CD4-positive, alpha-beta memory T cell (primary cell): ENCODE results near the gene PCGF5. TPM values are rescaled to one million over a fixed set of nuclear protein-coding genes. Genes with fewer than 3 reads are reported as not detected.
"Not testable (repeated sequence)": the region's sequence is repeated elsewhere in the genome, so short reads cannot be mapped to it uniquely, and the experiment has no call there.

Source experiments
- CTCF ChIA-PET: fragments of 350-600 bp; sonication (Branson Sonifier 250); formaldehyde crosslinking; loops from one replicate; lab custom pipeline; 2021; ENCODE audit warnings: inconsistent platforms; ENCODE audit not compliant: partially characterized antibody; lab: Charles Lee
- POLR2A ChIA-PET: fragments of 350-600 bp; sonication (Branson Sonifier 250); formaldehyde crosslinking; loops from one replicate; lab custom pipeline; 2021; ENCODE audit not compliant: partially characterized antibody; lab: Charles Lee
- DNase-seq, 5 donors: peaks; one replicate each; pipeline versions ENCODE4 v3.0.0 to v3.0.0-alpha.2; 2020 to 2022; ENCODE audit warnings: mixed read lengths in 1 of 5
- H3K27ac ChIP-seq: one replicate; pipeline ENCODE4 v1.7.0; 2013; ENCODE audit warnings: low read depth, low read length
- H3K27me3 ChIP-seq: 2 replicates; pipeline ENCODE4 v1.7.0; 2013; ENCODE audit warnings: mild to moderate bottlenecking, low read length, moderate library complexity; ENCODE audit not compliant: insufficient read depth
- H3K36me3 ChIP-seq: 2 replicates; pipeline ENCODE4 v1.7.0; 2013; ENCODE audit warnings: mild to moderate bottlenecking, low read length, moderate library complexity; ENCODE audit not compliant: insufficient read depth
- H3K4me1 ChIP-seq: 2 replicates; pipeline ENCODE4 v1.7.0; 2013; ENCODE audit warnings: mild to moderate bottlenecking, low read length, moderate library complexity; ENCODE audit not compliant: insufficient read depth
- H3K4me3 ChIP-seq, 2 donors: one replicate each; pipeline ENCODE4 v1.7.0; 2013; ENCODE audit warnings: low read length in 2 of 2, mild to moderate bottlenecking in 1 of 2
- H3K9me3 ChIP-seq, 2 donors: one replicate each; pipeline ENCODE4 v1.7.0; 2013; ENCODE audit warnings: low read length in 2 of 2, control low read depth in 1 of 2; ENCODE audit not compliant: control insufficient read depth in 1 of 2
- H3K27ac Mint-ChIP-seq, 7 donors: one replicate each; pipeline ENCODE4 v1.8.0; 2020 to 2021; ENCODE audit warnings: mixed read lengths in 7 of 7, mild to moderate bottlenecking in 6 of 7, inconsistent platforms in 3 of 7, moderate library complexity in 3 of 7
- H3K27me3 Mint-ChIP-seq, 2 donors: one replicate each; pipeline ENCODE4 v1.8.0; 2020 to 2021; ENCODE audit warnings: mixed read lengths in 2 of 2
- H3K36me3 Mint-ChIP-seq, 2 donors: one replicate each; pipeline ENCODE4 v1.8.0; 2020 to 2021; ENCODE audit warnings: mixed read lengths in 2 of 2, inconsistent platforms in 1 of 2, mild to moderate bottlenecking in 1 of 2
- H3K4me1 Mint-ChIP-seq, 4 donors: one replicate each; pipeline ENCODE4 v1.8.0; 2020 to 2021; ENCODE audit warnings: mixed read lengths in 4 of 4, mild to moderate bottlenecking in 1 of 4
- H3K4me3 Mint-ChIP-seq, 8 donors: one replicate each; pipeline ENCODE4 v1.8.0; 2020 to 2021; ENCODE audit warnings: mixed read lengths in 8 of 8, mild to moderate bottlenecking in 7 of 8, moderate library complexity in 6 of 8, inconsistent platforms in 3 of 8
- H3K9me3 Mint-ChIP-seq, 8 donors: one replicate each; pipeline ENCODE4 v1.8.0; 2020 to 2021; ENCODE audit warnings: mixed read lengths in 8 of 8, mild to moderate bottlenecking in 5 of 8, inconsistent platforms in 3 of 8, moderate library complexity in 1 of 8
- intact Hi-C: fragments of 100-400 bp; cut with micrococcal nuclease; formaldehyde crosslinking; loops from one replicate; pipeline ENCODE4 v1.15.1; 2023
- polyA plus RNA-seq, 2 donors: library from polyadenylated mRNA; unstranded; fragments of 300-500 nt; fragmentation: Illumina TruSeq; gene quantifications; one replicate each; pipeline ENCODE4 v1.2.3, GENCODE V29; 2021
- total RNA-seq, 2 experiments: library from RNA; stranded (reverse); gene quantifications; one replicate each; pipeline ENCODE4 v1.2.3, GENCODE V29; 2021

The PCGF5 gene
- total and polyA plus RNA-seq, 4 experiments from 2014 or later, result 51.0 to 84.2 (median 67.2) TPM

DNA sequence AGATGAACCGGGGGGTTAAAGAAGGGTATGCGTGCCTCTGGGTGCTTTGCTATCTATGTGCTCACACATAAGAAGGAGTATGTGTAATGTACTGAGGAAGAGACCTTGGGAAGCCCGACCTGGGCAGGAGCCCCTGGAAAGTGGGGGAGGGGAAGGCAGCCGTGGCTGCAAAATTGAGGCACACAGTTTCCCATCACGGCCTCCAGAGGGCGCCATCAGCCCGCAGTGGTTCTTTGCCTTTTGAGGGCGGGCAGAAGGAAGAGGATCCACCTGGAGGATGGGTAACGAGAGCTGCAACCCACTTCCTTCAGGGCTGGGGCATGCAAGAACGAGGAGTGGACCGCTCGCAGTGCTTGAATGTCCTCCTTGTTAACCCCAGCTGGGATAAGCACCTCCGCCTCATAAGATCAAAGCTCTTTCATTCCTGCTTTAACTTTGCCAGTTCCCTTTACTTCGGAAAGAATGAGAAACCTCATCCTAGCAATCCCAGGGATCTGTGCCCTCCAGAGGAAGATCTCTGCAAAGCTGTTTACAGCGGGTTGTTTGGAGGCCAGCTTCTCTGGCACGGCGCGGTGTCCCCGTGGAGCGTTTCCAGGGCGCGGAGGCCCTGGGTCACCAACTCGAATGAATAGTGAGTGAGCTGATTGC lies 77.9 kb downstream of the PCGF5 start:
- Histone ChIP-seq H3K36me3 (no peaks in the 10 kb centered on the region), H3K4me1 (peaks cover 11% of the 10 kb centered on the region), H3K27me3 (no peaks in the 10 kb centered on the region), H3K9me3 (no peaks in the 10 kb centered on the region), H3K27ac (no peak overlapping the region), H3K4me3 (peak overlapping the region; percentile 30 to 55)
- H3K4me1 Mint-ChIP-seq, result peaks cover 0 to 10% (median 7%) of the 10 kb centered on the region in 4 donors
- peak overlapping the region; percentile 66 to 81 (median 74) for H3K4me3 Mint-ChIP-seq
- ChIA-PET CTCF (interaction anchor here (0.7 to 5.5 kb wide), 63 partner anchors 8 to 1712 kb away, joined by 3 to 149 read pairs (median 4); partner anchors contain the start of genes BTAF1, FGFBP3, HECTD2 and PPP1R3C), POLR2A (interaction anchor here (1.2 kb wide), 1 partner anchor 337 kb away, joined by 4 read pairs; no protein-coding TSS in a partner anchor)
- peak overlapping the region in 3 of 7 donors; percentile 3 to 91 (median 59) for H3K27ac Mint-ChIP-seq
- DNase-seq, result peak; percentile 75 to 80 (median 77)
- intact Hi-C loops, result loop anchor here (1.0 to 5.0 kb wide), 7 partner anchors 92 to 615 kb away; partner anchors contain the start of genes HECTD2 and TNKS2
- no peaks in the 10 kb centered on the region for H3K36me3 Mint-ChIP-seq
- H3K9me3 Mint-ChIP-seq, result no peaks in the 10 kb centered on the region
- peaks cover 2 to 9% of the 10 kb centered on the region in 2 donors for H3K27me3 Mint-ChIP-seq

DNA sequence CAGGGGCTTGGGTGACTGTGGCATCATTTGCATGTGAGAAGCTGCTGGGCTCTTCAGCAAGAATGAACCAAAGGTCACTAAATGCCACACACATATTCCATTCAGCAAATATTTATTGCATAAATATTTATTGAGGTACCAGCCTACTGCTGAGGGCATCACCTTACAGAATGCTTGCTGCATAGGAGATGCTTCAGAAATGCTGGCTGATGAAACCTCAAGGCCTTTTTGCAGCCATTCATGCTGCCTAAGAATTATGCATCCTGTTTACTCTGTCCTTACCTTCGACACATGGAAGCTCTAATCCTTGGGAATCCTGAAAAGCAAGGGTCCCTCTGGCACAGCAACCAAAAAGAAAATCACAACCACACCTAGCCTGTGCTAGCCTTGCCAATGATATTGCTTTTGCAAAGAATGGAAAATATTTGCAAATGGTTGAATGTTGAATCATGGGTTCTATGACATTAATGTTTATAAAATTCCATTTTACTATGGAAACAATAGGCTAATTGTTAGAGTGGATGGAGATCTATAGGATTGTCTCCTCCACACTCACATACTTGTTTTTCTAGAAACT lies 79.6 kb downstream of the PCGF5 start:
- ChIA-PET CTCF (interaction anchor here (1.4 to 5.5 kb wide), 9 partner anchors 9 to 614 kb away, joined by 3 to 149 read pairs (median 16); partner anchors contain the start of gene PPP1R3C), POLR2A (no interaction called here)
- H3K4me1 Mint-ChIP-seq, result peaks cover 0 to 10% (median 7%) of the 10 kb centered on the region in 4 donors
- H3K36me3 Mint-ChIP-seq, result no peaks in the 10 kb centered on the region
- H3K9me3 Mint-ChIP-seq, result no peaks in the 10 kb centered on the region
- no peaks in the 10 kb centered on the region for H3K36me3 ChIP-seq
- DNase-seq, result no peak
- H3K27ac Mint-ChIP-seq, result no peak overlapping the region
- H3K27me3 ChIP-seq, result no peaks in the 10 kb centered on the region
- no peak overlapping the region for H3K27ac ChIP-seq
- H3K4me3 Mint-ChIP-seq, result no peak overlapping the region
- H3K27me3 Mint-ChIP-seq, result peaks cover 2 to 9% of the 10 kb centered on the region in 2 donors
- no peak overlapping the region for H3K4me3 ChIP-seq
- no peaks in the 10 kb centered on the region for H3K9me3 ChIP-seq
- intact Hi-C loops, result loop anchor here (2.0 to 5.0 kb wide), 2 partner anchors 459 to 497 kb away; partner anchors contain the start of gene TNKS2
- H3K4me1 ChIP-seq, result peaks cover 11% of the 10 kb centered on the region

DNA sequence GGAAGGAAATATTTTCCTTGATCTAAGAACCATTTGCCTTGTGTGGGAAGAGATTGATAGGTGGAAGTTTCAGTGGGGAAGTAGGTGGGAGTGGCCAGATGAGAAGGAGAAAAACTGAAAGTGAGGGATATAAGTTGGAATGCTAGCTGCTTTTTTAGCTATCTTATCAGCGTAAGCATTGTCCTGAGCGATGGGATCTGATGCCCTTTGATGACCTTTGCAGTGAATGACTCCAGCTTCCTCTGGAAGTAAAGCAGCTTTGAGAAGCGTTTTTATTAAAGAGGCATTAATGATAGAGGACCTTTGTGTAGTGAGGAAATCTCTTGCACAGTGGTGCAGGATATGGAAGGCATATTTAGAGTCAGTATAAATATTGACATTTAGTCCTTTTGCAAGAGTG lies 82.5 kb downstream of the PCGF5 start:
- H3K36me3 ChIP-seq, H3K9me3 ChIP-seq, H3K27me3 ChIP-seq, H3K9me3 Mint-ChIP-seq, H3K4me1 ChIP-seq, DNase-seq, H3K27me3 Mint-ChIP-seq, intact Hi-C loops, H3K4me3 Mint-ChIP-seq, H3K36me3 Mint-ChIP-seq, H3K4me3 ChIP-seq, H3K4me1 Mint-ChIP-seq, H3K27ac ChIP-seq, CTCF ChIA-PET, POLR2A ChIA-PET, H3K27ac Mint-ChIP-seq: not testable (repeated sequence)

DNA sequence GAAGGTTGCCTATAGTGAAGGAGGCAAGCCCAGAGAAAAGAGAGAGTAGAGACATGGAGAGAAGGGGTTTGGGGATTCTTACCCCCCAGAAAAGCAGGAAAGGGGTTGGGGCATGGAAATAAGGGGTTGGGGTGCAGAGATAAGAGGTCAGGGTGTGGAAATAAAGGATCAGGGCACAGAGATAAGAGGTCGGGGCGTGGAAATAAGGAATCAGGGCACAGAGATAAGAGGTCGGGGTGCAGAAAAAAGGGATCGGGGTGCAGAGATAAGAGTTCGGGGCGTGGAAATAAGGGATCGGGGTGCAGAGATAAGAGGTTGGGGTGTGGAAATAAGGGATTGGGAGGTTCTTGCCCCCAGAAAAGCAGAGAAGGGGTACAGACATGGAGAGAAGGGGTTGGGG lies 85.5 kb downstream of the PCGF5 start:
- H3K9me3 Mint-ChIP-seq, H3K27me3 ChIP-seq, H3K36me3 Mint-ChIP-seq, H3K27me3 Mint-ChIP-seq, H3K4me3 Mint-ChIP-seq, H3K27ac ChIP-seq, H3K4me1 ChIP-seq, H3K27ac Mint-ChIP-seq, H3K36me3 ChIP-seq, intact Hi-C loops, H3K4me1 Mint-ChIP-seq, DNase-seq, H3K4me3 ChIP-seq, H3K9me3 ChIP-seq, CTCF ChIA-PET, POLR2A ChIA-PET: not testable (repeated sequence)

DNA sequence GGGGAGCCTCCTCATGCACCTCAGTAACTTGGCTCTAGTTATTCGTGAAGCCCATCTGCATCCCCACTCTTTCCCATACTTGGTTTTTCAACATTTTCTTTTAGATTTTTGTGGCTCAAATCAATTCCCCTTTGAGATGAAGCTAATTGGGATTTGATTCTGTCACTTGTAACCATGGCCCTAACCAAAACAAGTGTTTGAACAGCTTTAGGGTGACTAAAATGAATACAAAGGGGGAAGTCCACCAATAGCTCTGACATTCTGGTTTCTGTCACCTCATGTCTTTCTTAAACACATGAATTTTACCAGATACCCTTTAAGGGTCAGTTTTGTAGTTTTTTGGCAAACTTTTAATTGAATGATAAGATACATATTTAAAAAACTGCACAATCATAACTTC lies 87.0 kb downstream of the PCGF5 start:
- no peaks in the 10 kb centered on the region for H3K9me3 ChIP-seq
- intact Hi-C loops, result no loop called here
- no peaks in the 10 kb centered on the region for H3K4me1 Mint-ChIP-seq

DNA sequence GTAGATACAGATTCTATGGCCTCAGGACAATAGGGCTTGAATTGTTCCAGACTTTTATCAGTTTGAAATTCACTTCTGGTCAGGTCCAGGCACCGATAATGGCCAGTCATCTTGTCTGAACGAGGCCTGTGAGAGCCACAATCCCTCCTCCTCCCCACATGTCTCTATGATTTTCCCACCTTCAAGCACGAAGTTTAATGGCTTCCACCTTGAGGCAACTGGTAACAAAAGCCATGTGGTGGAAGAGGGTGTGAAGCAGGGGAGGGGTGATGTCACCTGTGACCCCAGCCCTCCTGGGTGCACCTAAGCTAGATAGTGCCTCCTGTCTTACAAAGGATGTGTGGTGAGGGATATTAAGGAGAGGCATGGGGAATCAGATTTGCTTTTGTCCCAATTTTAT lies 89.2 kb downstream of the PCGF5 start:
- DNase-seq, result no peak
- no peaks in the 10 kb centered on the region for H3K36me3 ChIP-seq
- ChIA-PET CTCF (interaction anchor here (5.1 kb wide), 1 partner anchor 11 kb away, joined by 43 read pairs; no protein-coding TSS in a partner anchor), POLR2A (no interaction called here)
- H3K4me3 ChIP-seq, result no peak overlapping the region
- Mint-ChIP-seq H3K4me1 (peaks cover 0 to 6% (median 1%) of the 10 kb centered on the region in 4 donors), H3K36me3 (no peaks in the 10 kb centered on the region), H3K9me3 (no peaks in the 10 kb centered on the region), H3K4me3 (no peak overlapping the region), H3K27me3 (peaks cover 9 to 11% of the 10 kb centered on the region in 2 donors), H3K27ac (no peak overlapping the region)
- intact Hi-C loops, result no loop called here
- no peaks in the 10 kb centered on the region for H3K4me1 ChIP-seq
- no peak overlapping the region for H3K27ac ChIP-seq
- no peaks in the 10 kb centered on the region for H3K9me3 ChIP-seq
- H3K27me3 ChIP-seq, result no peaks in the 10 kb centered on the region

More for the DNA sequence above, 87.0 kb downstream of the PCGF5 start:
- no peaks in the 10 kb centered on the region for H3K27me3 ChIP-seq
- DNase-seq, result no peak
- H3K36me3 ChIP-seq, result no peaks in the 10 kb centered on the region
- H3K27ac Mint-ChIP-seq, result no peak overlapping the region
- peaks cover 9 to 11% of the 10 kb centered on the region in 2 donors for H3K27me3 Mint-ChIP-seq
- ChIA-PET CTCF (interaction anchor here (5.1 kb wide), 1 partner anchor 8 kb away, joined by 43 read pairs; no protein-coding TSS in a partner anchor), POLR2A (no interaction called here)
- no peak overlapping the region for H3K4me3 ChIP-seq
- no peaks in the 10 kb centered on the region for H3K4me1 ChIP-seq
- no peak overlapping the region for H3K27ac ChIP-seq
- no peaks in the 10 kb centered on the region for H3K9me3 Mint-ChIP-seq
- H3K4me3 Mint-ChIP-seq, result no peak overlapping the region
- no peaks in the 10 kb centered on the region for H3K36me3 Mint-ChIP-seq

DNA sequence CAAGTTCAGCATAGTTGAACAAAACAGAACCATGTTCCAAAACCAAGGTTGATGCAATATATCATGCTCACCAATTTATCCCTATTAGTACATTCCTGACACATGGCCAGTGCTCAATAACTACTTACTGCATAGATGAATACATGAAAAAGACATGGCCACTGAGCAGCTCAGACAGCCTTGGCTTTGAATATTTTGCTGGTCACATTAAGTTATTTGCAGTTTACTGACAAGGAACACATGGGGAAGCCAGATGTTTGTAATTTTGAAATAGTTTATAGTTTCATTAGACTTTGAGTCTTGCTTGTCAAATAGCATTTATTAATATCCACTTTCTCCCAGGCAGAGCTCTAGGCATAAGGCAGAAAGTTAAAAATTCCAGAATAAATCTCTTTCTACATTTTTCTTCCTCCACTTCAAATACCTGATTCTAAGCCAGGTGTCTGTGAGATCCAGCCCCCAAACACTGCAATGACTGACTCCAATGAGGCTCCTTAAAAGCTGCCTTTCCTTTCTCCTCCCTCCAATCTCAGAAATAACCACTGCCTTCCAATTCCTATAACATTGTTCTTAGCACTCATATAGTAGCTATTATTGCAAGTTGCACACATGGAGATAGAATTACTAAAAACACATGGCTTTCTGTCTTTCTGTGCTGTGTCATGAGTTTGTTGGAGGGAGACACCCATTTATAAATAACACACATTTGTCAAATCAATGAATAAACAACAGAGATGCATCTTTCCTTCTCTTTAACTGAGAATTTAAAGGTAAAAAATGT lies 91.3 kb downstream of the PCGF5 start:
- Histone ChIP-seq H3K4me1 (no peaks in the 10 kb centered on the region), H3K27ac (no peak overlapping the region), H3K27me3 (no peaks in the 10 kb centered on the region), H3K36me3 (no peaks in the 10 kb centered on the region), H3K4me3 (no peak overlapping the region), H3K9me3 (no peaks in the 10 kb centered on the region)
- H3K27me3 Mint-ChIP-seq, result peaks cover 9 to 11% of the 10 kb centered on the region in 2 donors
- no peak overlapping the region for H3K4me3 Mint-ChIP-seq
- peaks cover 0 to 6% (median 1%) of the 10 kb centered on the region in 4 donors for H3K4me1 Mint-ChIP-seq
- H3K36me3 Mint-ChIP-seq, result no peaks in the 10 kb centered on the region
- ChIA-PET CTCF (interaction anchor here (0.7 kb wide), 2 partner anchors 13 to 315 kb away, joined by 3 read pairs; no protein-coding TSS in a partner anchor), POLR2A (no interaction called here)
- intact Hi-C loops, result no loop called here
- DNase-seq, result no peak
- no peaks in the 10 kb centered on the region for H3K9me3 Mint-ChIP-seq
- no peak overlapping the region for H3K27ac Mint-ChIP-seq
